Dermis blood vessel endothelial cell (primary cell): ENCODE data around the gene DTNB. TPM values are rescaled to one million over a fixed set of nuclear protein-coding genes. Genes with fewer than 3 reads are reported as not detected.

Experiments
- DNase-seq: peaks from one replicate; pipeline ENCODE4 v3.0.0; 2010
- total RNA-seq: library from RNA; depleted of rRNA; stranded (reverse); fragments of >200 nt; gene quantifications from 2 replicates; pipeline ENCODE4 v1.2.3, GENCODE V29; 2014

The DTNB gene
- total RNA-seq, 1 donor from 2014 or later: 7.7 TPM

DNA sequence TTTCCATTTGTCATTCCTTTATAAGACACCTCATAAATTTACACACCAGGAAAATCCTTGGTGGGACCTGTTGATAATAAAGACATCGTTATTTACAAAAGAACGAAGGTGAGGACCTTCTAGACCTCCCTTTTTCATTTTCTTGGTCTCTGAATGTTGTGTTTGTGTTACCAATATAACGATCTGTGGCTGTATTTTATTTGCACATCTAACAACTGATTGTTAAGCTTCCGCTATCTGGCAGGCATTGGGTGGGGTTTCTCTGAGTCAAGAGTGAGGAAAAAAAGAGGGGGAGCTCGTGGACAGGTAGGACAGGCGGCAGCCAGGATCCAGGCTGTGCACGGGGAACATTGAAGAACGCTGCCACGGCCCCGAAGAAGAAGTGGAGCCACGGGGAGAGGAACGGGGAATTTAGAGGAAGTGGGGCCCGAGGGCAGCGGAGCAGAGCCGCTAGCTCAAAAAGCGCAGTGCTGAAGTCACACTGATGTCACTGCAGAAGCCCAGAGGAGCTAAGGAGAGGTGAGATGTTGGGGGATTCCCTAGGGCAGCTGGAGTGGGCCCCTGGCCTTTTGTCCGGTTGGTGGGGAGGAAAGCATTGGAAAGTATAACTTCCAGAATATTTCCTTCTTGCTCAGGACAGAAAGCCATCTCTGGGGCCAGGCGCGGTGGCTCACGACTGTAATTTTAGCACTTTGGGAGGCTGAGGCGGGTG, 310.8 kb downstream of the DTNB start:
- DNase-seq: peak; percentile 27

DNA sequence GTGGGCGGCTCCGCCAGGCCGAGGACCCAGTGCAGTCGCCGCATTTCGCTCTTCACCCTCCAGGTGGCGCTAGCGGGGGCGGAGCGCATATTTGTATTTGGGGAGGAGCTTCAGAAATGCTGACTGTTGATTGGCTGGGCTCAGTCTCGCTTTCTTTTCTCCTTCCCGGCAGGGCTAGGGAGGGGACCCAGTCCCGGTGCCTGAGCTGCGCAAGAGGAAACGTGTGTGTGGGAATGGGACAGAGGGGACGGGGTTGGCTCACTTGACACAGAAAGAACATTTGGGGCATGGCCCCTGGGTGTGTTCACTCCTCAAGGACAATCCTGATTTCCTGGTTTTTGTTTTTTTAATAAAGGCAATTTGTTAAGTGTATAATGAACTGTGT, 311.3 kb downstream of the DTNB start:
- peak; percentile 95 for DNase-seq

DNA sequence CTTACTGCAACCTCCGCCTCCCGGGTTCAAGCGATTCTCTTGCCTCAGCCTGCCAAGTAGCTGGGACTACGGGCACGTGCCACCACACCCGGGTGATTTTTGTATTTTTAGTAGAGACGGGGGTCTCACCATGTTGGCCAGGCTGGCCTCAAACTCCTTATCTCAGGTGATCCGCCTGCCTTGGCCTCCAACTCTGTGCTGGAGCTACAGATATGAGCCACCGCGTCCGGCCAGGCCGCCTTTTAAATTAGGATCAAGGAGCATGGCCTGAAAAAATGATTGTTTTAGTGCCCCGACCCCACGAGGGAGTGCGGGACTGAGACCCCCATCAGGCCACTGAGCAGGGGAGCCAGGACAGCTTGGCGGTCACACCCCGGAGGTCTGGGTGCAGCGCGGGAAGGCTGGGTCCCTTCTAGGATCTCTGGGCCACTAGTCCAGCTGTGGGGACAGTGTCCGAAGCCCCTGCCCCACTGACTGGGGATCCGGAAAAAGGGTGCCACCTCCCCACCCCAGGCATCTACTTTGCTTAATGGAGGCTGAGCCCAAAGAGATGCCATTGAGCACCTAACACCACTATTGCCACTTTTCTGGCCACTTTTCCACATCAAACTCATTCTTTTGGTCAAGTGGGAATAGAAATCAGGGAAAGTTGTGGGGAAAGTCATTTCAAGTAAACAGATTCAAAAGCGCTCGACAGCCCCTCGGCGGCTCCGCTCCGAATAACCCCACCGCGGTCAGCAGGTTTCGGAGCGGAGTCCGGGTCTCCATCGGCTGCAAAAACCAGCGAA, 311.9 kb downstream of the DTNB start:
- DNase-seq: no peak

DNA sequence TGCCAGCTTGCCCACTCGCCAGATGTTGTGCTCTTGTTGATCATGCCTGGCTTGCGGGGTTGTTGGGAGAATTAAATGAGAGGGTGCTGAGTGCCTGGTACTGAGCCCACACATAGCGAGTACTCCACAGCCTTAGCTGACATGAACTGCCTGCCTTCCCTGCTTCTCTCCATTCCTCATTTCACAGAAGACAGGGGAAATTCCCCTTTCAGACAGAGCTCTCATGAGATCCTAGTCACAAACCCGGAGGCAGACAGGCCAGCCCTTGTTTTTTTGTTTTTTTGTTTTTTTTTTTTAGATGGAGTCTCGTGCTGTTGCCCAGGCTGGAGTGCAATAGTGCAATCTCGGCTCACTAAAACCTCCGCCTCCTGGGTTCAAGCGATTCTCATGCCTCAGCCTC, 314.5 kb downstream of the DTNB start:
- DNase-seq: no peak

DNA sequence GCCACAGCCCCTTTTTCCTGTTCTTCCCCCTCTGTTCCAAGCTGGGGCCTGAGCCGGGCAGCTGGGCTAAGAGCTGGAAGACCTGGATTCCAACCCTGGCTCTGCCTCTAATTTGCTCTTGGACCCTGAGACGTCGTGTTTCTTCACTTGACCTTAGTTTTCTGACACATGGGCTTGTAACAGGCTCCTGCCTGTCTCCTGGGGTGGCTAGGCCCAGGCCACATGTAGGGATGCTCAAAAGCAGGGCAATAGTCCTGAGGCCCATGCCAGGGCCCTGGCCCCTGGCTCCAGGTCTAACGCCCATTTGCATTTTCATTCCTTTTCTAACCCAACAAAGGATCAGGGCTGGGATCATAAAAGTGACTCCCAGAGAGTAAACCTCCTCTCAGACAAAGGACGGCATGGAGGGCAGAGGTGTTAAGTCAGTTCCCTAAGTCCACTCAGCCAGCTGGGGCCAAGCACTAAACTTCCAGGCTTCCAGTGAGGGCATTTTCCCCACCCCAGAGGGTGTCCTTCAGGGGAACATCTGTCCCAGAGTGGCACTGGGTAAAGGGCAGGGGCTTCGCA, 315.0 kb downstream of the DTNB start:
- DNase-seq: no peak

DNA sequence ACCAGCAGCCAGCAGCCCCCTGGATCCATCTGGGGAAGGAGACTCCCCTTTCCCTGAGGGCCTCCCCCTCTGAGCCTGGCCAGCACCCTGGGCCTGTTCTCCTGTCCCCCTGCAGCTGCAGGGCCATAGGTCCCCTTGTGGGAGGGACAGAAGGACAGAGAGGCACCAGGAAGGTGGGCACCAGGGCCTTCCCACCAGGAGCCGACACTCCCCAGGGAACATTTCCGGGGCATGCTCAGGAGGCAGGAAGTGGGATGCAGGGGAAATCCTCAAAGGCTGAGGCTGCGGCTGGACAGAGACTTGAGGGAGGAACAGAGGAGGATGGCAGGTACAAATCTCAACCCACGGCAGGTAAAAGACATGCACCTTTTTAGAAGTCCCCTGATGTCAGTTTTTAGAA, 317.3 kb downstream of the DTNB start:
- DNase-seq: no peak

DNA sequence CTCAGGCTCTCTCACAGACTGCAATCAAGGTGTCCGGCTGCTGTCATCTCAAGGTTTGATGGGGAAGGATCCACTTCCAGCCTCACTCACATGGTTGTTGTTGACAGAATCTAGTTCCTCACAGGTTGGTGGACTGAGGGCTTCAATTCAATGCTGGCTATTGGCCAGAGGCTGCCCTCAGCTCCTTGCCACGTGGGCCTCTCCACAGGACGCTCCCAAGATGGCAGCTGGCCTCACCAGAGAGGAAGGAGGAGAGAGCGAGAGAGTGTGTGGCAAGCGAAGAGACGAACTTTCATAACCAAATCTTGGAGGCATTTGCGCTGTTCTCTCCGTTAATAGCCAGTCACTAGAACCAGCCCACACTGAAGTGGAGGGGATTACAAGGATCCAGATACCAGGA, 318.1 kb downstream of the DTNB start:
- no peak for DNase-seq

DNA sequence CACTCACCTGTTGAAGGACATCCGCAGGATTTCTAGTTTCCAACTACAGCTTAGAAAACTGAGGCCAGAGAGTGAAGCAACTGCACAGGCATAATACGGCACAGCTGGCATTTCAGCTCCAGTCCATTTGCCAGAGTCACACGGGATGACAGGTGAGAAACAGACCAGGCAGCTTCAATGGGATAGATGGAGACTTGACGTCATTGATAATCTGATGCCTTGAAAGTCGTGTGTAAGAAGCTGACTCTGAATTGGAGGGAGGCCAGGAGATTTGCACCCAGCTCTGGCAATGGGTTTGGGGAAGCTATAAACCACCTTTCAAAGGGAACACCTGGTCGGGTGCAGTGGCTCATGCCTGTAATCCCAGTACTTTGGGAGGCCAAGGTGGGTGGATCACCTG, 319.3 kb downstream of the DTNB start:
- no peak for DNase-seq

DNA sequence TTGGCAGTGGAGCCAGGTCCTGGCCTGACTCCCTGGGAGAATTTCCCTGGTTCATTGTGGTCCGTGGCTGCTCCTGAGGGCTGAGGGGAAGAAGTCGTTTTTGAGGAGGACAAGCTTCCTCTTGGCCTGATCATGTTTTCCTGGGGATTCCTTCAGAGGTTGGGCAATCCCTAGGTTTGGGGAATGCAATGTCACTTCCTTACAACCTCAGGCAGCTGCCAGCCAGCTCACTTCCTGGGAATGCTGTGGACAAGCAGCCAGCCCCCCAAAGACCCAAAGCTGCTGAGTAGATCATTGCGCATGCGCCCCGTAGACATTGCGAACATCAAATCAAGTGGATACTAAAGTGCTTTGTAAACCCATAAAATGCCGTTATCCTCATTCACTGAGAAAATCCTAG, 324.0 kb downstream of the DTNB start:
- no peak for DNase-seq

DNA sequence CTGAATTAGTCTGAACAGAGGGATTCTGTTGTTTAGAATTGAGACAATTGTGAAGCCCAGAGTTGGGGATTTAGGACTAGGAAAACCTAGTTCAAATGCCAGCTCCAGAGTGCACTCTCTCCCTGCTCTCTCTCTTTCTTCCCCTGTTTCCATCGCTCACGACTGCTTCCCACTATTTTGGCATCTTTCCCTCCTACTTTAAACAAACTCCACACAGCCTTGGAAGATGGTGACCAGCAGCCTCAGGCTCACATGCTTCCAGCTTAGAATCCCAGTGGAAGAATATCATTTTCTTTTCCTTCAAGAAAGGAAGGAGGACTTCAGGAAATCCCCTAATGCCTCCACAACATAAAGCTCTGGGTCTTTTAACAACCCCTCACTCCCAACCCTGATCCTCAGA, 325.5 kb downstream of the DTNB start:
- DNase-seq: no peak

DNA sequence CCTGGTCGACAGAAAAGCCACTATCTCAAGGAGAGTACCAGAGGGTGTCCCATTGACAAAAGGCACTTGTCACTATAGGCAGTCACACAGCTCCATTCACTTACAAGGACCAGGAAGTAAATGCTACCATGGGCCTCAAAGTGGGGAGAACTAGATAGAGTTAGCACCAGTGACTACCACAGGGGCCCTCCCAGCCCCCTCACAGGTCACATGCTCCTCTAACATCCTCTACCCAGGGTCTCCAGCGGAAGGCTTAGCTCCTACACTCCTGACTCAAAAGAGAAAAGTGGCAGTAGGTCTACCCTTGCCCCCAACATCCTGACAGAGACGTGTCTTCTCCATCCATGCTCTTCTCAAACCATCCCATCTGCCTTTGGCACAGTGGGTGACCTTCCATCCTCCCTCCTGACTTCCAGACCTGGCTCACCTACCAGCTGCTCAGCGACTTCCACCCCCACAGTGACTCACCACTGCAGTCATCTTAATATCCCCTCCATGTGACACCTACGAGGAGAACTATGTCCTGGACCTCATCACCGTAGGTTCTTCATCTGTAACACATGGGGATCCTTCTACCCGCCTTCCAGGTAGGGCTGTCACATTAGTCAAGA, 326.1 kb downstream of the DTNB start:
- peak; percentile 33 for DNase-seq

DNA sequence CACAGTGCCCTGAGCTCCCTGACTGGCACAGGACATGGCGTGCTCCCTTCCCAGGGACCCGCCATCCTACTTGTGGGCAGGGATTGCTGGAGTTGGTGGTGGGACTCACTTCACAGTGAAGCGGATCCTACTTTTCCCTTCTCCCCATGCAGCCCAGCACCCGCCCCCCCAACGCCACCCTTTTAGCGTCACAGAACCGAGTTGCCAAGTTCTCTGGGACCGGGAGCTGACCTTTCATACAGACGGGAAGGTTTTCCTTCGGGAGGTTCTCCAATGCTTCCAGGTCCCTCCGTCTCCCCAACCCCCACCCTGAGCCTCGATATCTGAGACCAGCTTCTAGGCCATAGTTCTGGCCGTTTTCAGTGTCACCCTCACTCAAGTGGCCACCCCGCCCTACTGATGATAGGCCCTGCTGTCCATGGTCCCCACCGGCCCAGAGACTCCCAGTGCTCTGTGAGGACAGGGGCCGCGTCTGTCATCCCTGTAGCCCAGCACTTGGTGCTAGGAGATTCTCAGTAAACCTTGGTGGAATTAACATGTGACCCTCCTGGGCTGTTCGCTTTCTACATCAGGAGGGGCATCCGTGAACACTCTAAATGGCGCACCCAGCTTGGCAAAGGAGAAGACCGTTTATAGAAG, 330.1 kb downstream of the DTNB start:
- no peak for DNase-seq

DNA sequence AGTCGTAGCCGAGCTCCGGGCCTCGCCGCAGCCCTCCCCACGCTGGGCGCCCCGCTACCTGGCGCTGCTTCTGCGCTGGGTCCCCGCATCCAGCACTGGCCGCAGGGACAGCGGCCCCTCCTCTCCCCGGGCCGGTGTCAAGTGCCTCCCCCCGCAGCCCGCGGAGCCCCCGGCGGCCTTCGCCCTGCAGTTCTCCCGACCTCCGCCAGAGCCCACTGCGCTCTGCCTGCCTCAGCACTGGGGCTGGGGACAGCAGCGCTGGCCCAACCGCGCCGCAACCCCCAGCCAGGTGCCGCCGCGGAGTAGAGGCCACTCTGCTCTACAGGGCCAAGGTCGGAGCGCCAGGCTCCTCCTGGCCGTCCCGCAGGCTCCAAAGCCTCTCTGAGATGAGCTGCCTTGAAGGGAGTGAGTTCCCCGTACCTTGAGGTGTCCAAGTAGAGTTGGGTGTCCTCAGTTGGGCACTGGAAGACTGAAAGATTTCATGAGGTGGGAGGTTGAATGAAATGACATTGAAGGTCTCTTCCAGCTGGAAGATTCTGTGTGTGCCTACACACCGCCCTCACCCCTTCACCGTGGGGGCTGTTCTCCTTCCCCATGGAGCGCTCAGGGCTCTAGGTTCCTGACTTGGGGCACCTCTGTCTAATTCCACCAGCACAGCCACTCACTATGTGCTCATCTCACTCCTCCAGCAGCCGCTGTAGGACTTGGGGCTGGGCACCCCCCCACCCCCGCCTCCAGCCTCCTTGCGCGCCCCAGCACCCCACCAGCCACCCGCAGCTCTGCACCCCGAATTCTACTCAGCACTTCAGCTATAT, 330.8 kb downstream of the DTNB start:
- DNase-seq: peak; percentile 93

DNA sequence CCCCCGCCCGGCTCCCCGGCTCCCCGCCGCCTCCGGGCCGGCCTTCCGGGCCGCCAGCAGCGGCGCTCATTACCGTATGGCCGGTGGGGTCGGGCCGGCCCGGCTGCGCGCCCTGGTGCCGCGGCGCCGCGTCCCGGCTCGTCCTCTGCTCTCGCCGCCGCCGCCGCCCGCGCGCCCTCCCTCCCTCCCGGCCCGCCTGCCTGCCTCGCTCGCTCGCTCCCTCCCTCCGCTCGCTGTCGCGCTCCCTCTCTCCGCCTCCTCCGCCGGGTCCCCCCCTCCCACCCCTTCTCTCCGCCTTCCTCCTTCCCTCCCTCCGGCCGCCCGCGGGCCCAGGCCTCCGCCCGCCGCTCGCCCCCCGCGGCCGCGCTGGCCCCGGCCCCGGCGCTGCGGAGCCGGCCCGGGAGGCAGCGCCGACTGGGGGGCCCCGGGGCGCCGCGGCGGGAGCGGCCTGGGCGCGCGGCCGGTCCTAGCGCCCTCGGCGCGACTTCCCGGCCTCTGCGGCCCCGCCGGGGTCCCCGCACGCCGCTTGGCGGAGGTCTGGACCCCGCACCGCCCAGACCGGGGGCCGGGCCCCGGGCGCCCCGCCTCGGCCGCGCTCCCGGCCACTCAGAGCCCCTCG, 331.5 kb downstream of the DTNB start, which contains the start of gene DNMT3A:
TSS of gene DNMT3A (minus strand) at position 173 of the 619 bp plus-strand sequence. CDS start 27,941 bp downstream, outside the sequence.
- DNase-seq: peak; percentile 48

DNA sequence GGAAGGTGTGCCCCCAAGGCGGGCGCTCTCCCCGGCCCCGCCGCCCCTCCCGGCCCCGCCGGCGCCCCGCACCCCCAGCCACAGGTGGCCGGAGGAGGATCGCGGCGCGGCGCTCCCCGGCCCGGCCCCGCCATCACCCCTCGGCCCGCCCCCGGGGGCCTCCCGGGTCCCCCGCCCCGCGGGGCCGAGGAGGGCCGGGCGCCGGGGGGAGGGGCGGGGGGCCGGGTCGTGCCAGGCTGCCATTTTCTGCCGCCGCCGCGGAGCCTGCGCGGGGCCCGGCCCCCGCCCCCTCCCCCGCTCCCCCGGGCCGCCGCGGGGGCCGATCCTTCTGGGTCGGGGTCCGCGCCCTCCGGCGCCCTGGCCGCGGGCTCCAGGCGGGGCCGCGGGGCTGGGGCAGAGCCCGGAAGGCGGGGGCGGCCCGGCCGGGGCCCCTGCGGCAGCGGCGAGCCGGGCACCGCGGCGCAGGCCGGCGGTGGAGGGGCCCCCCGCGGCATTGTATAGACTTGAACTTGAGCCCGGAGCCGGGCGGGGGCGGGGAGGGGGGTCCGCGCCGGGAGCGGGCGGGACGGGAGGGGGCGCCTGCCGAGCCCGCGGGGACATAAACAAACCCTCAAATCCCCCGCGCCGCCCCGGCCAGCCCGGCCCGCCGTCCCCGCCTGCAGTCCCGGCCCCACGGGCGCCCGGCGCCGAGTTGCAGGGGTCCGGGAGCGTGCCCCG, 332.2 kb downstream of the DTNB start:
- peak; percentile 37 for DNase-seq

DNA sequence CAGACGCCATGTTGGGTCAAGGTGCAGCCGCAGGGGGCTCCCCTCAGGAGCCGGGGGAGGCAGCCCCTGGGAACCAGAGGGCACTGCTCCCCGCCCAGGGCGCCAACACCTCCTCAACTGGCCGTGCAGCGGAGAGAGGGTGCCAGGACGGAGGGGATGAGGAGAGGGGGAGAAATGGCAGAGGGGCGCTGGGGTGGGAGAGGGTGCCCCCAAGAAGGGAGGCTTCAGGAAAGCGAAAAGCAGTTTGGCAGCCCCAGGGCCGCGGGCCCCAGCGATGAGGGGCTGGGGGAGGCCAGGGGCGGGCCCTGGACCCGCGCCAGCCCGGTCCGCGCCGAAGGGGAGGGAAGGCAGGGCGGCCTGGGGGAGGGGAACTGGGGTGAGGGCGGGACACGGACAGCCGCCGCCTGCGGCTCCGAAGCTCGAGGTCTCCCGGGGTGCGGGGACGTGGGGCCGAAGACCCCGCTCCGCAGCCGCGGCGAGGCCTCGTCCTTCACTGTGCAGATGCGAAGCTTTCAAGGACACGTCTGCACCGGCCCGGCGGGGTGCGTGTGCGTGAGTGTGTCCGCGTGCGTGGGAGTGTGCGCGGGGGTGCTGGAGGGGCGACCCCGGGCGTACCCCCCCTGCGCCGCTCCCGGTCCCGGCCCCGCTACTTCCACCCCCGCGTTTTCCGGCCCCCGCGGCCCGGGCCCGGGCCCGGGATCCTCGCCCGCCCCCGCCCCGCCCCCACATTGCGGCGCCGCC, 333.0 kb downstream of the DTNB start:
- peak; percentile 13 for DNase-seq

DNA sequence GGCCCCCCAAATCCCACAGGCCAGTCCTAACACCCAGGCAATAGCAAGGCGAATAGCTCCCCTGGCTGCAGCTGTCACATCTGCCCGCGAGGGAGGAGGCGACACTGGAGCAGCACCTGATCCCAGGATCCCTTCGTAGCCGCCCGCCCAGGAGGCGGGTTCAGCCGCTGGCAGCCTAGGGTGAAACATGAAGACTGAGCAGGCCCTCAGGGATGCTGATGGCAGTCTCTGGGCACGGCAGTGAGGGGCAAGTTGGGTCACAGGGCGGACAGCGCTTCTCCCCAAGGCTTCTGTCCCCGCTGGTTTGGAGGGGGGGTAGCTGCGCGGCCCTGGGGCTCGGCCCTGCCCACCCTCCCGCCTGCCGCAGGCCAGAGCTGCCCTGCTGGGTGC, 333.6 kb downstream of the DTNB start:
- DNase-seq: no peak

DNA sequence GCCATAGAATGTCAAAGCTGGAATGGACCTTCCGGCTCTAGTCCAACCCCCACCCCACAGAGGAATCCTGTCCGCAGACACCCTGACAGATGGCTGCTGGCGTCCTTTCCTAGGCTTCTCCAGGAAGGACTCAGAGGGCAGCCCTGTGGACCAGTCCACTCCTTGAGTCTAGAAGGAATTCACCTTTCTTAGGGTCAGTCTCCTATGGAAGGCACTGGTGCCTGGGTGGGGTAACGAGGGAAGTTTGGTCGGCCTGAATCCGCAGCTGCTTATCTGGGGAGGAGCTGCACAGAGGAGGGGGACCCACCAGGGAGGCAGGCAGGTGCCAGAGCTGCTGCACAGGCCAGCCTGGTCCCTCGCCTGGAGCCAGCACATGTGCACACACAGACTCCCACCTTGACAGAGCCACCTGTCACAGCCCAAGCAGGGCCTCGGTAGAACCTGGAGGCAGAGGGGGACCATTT, 334.1 kb downstream of the DTNB start:
- no peak for DNase-seq

DNA sequence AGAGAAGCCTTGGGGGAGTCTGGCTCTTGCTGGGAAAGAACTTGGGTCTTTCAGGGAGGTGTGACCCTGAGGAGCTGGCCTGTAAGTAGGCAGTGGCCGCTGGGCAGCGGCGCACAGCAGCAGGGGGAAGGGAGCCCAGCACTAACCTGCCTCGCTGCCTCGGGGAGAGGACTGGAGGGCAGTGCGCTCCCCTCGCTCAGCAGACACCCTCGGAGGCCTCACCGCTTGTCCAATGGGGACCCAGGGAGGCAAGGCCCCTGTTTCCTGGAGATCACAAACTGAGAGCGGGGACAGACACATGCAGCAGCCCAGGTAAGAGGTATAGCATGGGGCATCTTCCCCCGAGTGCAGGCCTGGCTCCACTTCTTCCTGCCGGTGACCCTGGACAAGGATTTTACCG, 335.0 kb downstream of the DTNB start:
- DNase-seq: no peak

DNA sequence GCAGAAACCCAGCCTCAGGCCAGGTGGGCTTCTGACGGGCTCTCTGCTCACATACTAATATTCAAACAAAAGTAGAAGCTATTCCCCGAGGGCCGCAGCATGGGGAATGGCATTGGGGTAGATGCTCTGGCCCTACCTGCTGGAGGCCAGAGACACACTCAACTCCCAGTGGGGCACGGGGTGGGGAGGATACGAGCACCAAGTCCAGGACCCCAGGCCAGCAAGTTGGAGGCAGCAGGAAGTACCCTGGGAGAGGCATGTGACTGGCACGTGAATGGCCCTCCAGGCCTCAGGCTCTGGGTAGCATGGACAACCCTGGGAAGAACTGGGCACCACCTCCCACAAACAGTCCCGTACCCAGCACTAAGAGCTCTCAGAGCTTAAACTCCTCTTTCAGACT, 335.5 kb downstream of the DTNB start:
- DNase-seq: no peak
